ENCODE measurements around the gene EML4. TPM values are rescaled to one million over a fixed set of nuclear protein-coding genes. Genes with fewer than 3 reads are reported as not detected.

Gene EML4
- total and polyA plus RNA-seq, 4 experiments from 2014 or later = 52.8 to 172 (median 140) TPM

DNA sequence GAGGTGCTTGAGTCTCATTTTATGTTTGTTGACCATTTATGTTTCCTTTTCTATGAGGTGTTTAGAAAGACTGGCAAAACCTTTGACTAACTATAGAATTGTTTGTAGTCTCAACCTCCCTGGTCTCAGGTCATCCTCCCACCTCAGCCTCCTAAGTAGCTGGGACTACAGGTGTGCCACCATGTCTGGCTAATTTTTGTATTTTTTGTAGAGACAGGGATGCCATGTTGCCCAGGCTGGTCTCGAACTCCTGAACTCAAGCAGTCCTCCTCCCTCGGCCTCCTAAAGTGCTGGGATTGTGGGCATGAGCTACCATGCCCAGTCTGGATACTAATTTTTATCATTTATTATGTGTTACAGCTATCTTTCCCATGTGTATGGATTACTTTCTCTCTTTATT is 67.8 kb downstream of the EML4 start:
- H3K4me3 ChIP-seq (ENCODE audit: low read length in 2 of 2) = no peak overlapping the region
- H3K9me3 ChIP-seq (ENCODE audit: control insufficient read depth in 1 of 2, low read length in 2 of 2) = no peaks in the 10 kb centered on the region
- peak overlapping the region in 4 of 8 donors; percentile 4 to 72 (median 28) for H3K4me3 Mint-ChIP-seq
- H3K9me3 Mint-ChIP-seq = no peaks in the 10 kb centered on the region
- H3K27ac ChIP-seq (ENCODE audit: low read depth, low read length) = no peak overlapping the region
- H3K4me1 ChIP-seq (ENCODE audit: insufficient read depth, low read length) = peaks cover 94% of the 10 kb centered on the region
- ChIA-PET CTCF (ENCODE audit: partially characterized antibody) (interaction anchor here (1.2 to 11.9 kb wide), 6 partner anchors 7 to 367 kb away, joined by 3 to 99 read pairs (median 6); no protein-coding TSS in a partner anchor), POLR2A (ENCODE audit: partially characterized antibody) (no interaction called here)
- intact Hi-C loops (cut with micrococcal nuclease) = loop anchor here (5.0 kb wide), 1 partner anchor 40 kb away; no protein-coding TSS in a partner anchor
- H3K36me3 Mint-ChIP-seq = peaks cover 7 to 26% of the 10 kb centered on the region in 2 donors
- H3K36me3 ChIP-seq (ENCODE audit: insufficient read depth, low read length) = no peaks in the 10 kb centered on the region
- H3K27ac Mint-ChIP-seq = peak overlapping the region in 6 of 7 donors; percentile 17 to 82 (median 62)
- peaks cover 58 to 86% (median 75%) of the 10 kb centered on the region in 4 donors for H3K4me1 Mint-ChIP-seq
- DNase-seq = no peak
- H3K27me3 Mint-ChIP-seq = no peaks in the 10 kb centered on the region
- no peaks in the 10 kb centered on the region for H3K27me3 ChIP-seq (ENCODE audit: insufficient read depth, low read length)

DNA sequence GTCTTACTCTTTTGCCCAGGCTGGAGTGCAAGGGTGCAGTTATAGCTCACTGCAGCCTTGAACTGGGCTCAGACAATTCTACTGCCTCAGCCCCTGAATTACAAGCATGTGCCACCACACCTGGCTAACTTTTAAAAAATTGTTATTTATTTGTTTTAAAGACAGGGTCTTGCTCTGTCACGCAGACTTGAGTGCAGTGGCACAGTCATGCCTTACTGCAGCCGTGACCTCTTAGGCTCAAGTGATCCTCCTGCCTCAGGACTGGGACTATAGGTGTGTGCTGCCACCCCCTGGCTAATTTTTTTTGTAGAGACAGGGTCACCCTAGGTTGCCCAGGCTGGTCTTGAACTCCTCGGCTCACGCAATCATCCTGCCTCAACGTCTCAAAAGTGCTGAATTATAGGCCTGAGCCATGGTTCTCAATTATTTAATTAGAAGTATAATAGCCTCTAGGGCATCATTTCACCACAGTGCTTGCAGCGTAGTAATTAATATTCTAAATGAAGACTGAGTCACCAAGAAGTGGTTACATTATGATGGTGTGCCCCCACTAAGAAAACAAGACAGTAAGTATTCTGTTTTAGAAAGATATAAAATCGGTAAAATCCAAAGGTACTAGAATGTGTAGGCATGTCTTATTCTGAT is 69.6 kb downstream of the EML4 start:
- DNase-seq = peak; percentile 40 to 51 (median 48)
- Mint-ChIP-seq H3K27me3 (no peaks in the 10 kb centered on the region), H3K4me1 (peaks cover 64 to 92% (median 81%) of the 10 kb centered on the region in 4 donors), H3K4me3 (peak overlapping the region in 5 of 8 donors; percentile 20 to 51 (median 39)), H3K36me3 (peaks cover 7 to 22% of the 10 kb centered on the region in 2 donors), H3K27ac (peak overlapping the region in 6 of 7 donors; percentile 43 to 80 (median 64)), H3K9me3 (no peaks in the 10 kb centered on the region)
- ChIA-PET POLR2A (ENCODE audit: partially characterized antibody) (interaction anchor here (1.8 kb wide), 1 partner anchor 133 kb away, joined by 5 read pairs; no protein-coding TSS in a partner anchor), CTCF (ENCODE audit: partially characterized antibody) (interaction anchor here (0.7 to 11.9 kb wide), 19 partner anchors 9 to 388 kb away, joined by 3 to 99 read pairs (median 3); no protein-coding TSS in a partner anchor)
- Histone ChIP-seq H3K4me1 (ENCODE audit: insufficient read depth, low read length) (peaks cover 99% of the 10 kb centered on the region), H3K27me3 (ENCODE audit: insufficient read depth, low read length) (no peaks in the 10 kb centered on the region), H3K36me3 (ENCODE audit: insufficient read depth, low read length) (no peaks in the 10 kb centered on the region), H3K9me3 (ENCODE audit: control insufficient read depth in 1 of 2, low read length in 2 of 2) (no peaks in the 10 kb centered on the region), H3K27ac (ENCODE audit: low read depth, low read length) (no peak overlapping the region), H3K4me3 (ENCODE audit: low read length in 2 of 2) (no peak overlapping the region)
- intact Hi-C loops (cut with micrococcal nuclease) = loop anchor here (1.0 to 5.0 kb wide), 3 partner anchors 41 to 370 kb away; no protein-coding TSS in a partner anchor

DNA sequence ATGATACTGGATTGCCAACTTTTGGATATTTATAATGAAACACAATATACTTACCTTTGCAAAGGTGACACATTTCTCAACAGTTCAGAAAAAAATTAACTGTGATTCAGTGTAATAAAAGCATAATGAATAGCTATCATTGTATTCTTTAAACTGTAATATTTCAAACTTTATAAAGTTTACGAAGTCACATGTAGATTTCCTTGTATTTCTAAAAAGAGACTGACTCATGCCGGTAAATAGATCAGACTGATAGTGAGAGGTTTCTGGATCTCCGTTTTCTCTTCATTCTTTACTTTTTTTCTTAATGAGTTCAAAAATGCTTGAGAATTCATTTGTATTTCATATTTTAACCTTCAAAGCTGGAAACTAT is 70.1 kb downstream of the EML4 start:
- Mint-ChIP-seq H3K27ac (peak overlapping the region in 6 of 7 donors; percentile 4 to 89 (median 70)), H3K9me3 (no peaks in the 10 kb centered on the region), H3K36me3 (peaks cover 4 to 19% of the 10 kb centered on the region in 2 donors), H3K4me3 (peak overlapping the region in 5 of 8 donors; percentile 20 to 68 (median 45)), H3K27me3 (no peaks in the 10 kb centered on the region), H3K4me1 (peaks cover 62 to 91% (median 79%) of the 10 kb centered on the region in 4 donors)
- no peak overlapping the region for H3K27ac ChIP-seq (ENCODE audit: low read depth, low read length)
- intact Hi-C loops (cut with micrococcal nuclease) = loop anchor here (2.0 to 5.0 kb wide), 2 partner anchors 42 to 370 kb away; no protein-coding TSS in a partner anchor
- no peak for DNase-seq
- ChIA-PET CTCF (ENCODE audit: partially characterized antibody) (interaction anchor here (0.7 to 11.9 kb wide), 12 partner anchors 9 to 388 kb away, joined by 3 to 99 read pairs (median 4); no protein-coding TSS in a partner anchor), POLR2A (ENCODE audit: partially characterized antibody) (interaction anchor here (1.8 kb wide), 1 partner anchor 134 kb away, joined by 5 read pairs; no protein-coding TSS in a partner anchor)
- peaks cover 97% of the 10 kb centered on the region for H3K4me1 ChIP-seq (ENCODE audit: insufficient read depth, low read length)
- H3K9me3 ChIP-seq (ENCODE audit: control insufficient read depth in 1 of 2, low read length in 2 of 2) = no peaks in the 10 kb centered on the region
- H3K27me3 ChIP-seq (ENCODE audit: insufficient read depth, low read length) = no peaks in the 10 kb centered on the region
- no peak overlapping the region for H3K4me3 ChIP-seq (ENCODE audit: low read length in 2 of 2)
- H3K36me3 ChIP-seq (ENCODE audit: insufficient read depth, low read length) = no peaks in the 10 kb centered on the region

DNA sequence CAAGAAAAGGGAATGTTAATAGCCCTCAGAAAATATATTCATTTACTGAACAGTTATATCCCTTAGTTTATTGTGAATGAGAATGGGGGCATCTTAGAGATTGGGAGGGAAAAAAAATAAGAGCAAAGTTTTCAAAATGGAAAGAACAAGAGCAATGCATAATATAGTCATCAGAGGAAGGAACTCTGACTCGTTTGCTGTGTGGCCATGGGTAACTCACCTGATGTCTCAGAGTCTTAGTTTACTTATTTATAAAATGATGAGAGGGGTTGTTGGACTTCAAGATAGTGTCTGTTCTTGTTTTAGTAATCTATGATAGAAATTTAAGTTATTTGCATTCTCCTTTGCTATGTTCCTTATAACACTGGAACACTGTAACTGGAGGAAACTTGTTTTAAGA is 70.7 kb downstream of the EML4 start:
- Histone ChIP-seq H3K9me3 (ENCODE audit: control insufficient read depth in 1 of 2, low read length in 2 of 2) (no peaks in the 10 kb centered on the region), H3K27me3 (ENCODE audit: insufficient read depth, low read length) (no peaks in the 10 kb centered on the region), H3K4me1 (ENCODE audit: insufficient read depth, low read length) (peaks cover 96% of the 10 kb centered on the region), H3K4me3 (ENCODE audit: low read length in 2 of 2) (no peak overlapping the region), H3K36me3 (ENCODE audit: insufficient read depth, low read length) (no peaks in the 10 kb centered on the region), H3K27ac (ENCODE audit: low read depth, low read length) (no peak overlapping the region)
- peak overlapping the region in 5 of 7 donors; percentile 9 to 89 (median 74) for H3K27ac Mint-ChIP-seq
- peak overlapping the region in 3 of 8 donors; percentile 45 to 68 (median 56) for H3K4me3 Mint-ChIP-seq
- H3K27me3 Mint-ChIP-seq = no peaks in the 10 kb centered on the region
- H3K9me3 Mint-ChIP-seq = no peaks in the 10 kb centered on the region
- H3K4me1 Mint-ChIP-seq = peaks cover 67 to 95% (median 80%) of the 10 kb centered on the region in 4 donors
- ChIA-PET CTCF (ENCODE audit: partially characterized antibody) (interaction anchor here (0.7 to 11.9 kb wide), 11 partner anchors 8 to 389 kb away, joined by 3 to 99 read pairs (median 3); no protein-coding TSS in a partner anchor), POLR2A (ENCODE audit: partially characterized antibody) (interaction anchor here (1.0 to 1.8 kb wide), 2 partner anchors 13 to 134 kb away, joined by 3 to 5 read pairs; no protein-coding TSS in a partner anchor)
- no peak for DNase-seq
- intact Hi-C loops (cut with micrococcal nuclease) = loop anchor here (2.0 to 5.0 kb wide), 3 partner anchors 33 to 371 kb away; no protein-coding TSS in a partner anchor
- peaks cover 6 to 24% of the 10 kb centered on the region in 2 donors for H3K36me3 Mint-ChIP-seq

DNA sequence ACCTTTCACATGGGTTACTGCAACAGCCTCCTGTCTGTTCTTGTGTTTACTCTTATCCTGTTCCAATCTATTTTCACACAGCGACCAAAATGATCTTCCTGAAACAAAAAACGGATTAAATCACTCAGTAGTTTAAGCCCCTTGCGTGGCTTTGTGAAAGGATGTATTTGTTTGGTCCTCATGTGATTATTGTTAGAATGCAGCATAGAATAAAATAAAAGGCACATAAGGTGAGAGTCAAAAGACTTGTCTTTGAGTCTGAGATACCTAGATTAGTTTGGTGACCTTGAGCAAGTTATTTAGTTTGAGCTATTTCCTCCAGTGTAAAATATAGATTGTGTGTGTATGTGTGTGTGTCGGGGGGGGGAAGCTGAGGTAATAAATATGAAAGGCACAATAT is 72.4 kb downstream of the EML4 start:
- ChIA-PET POLR2A (ENCODE audit: partially characterized antibody) (interaction anchor here (0.7 to 1.4 kb wide), 3 partner anchors 9 to 87 kb away, joined by 3 to 4 read pairs (median 4); no protein-coding TSS in a partner anchor), CTCF (ENCODE audit: partially characterized antibody) (interaction anchor here (0.9 to 11.9 kb wide), 11 partner anchors 11 to 154 kb away, joined by 3 to 99 read pairs (median 4); no protein-coding TSS in a partner anchor)
- no peak overlapping the region for H3K4me3 ChIP-seq (ENCODE audit: low read length in 2 of 2)
- intact Hi-C loops (cut with micrococcal nuclease) = loop anchor here (5.0 kb wide), 1 partner anchor 34 kb away; no protein-coding TSS in a partner anchor
- H3K36me3 Mint-ChIP-seq = peaks cover 13 to 27% of the 10 kb centered on the region in 2 donors
- no peak overlapping the region for H3K27ac ChIP-seq (ENCODE audit: low read depth, low read length)
- peaks cover 79% of the 10 kb centered on the region for H3K4me1 ChIP-seq (ENCODE audit: insufficient read depth, low read length)
- no peaks in the 10 kb centered on the region for H3K27me3 ChIP-seq (ENCODE audit: insufficient read depth, low read length)
- no peak for DNase-seq
- H3K9me3 Mint-ChIP-seq = no peaks in the 10 kb centered on the region
- H3K4me1 Mint-ChIP-seq = peaks cover 60 to 89% (median 73%) of the 10 kb centered on the region in 4 donors
- H3K9me3 ChIP-seq (ENCODE audit: control insufficient read depth in 1 of 2, low read length in 2 of 2) = no peaks in the 10 kb centered on the region
- peak overlapping the region; percentile 36 to 89 (median 58) for H3K27ac Mint-ChIP-seq
- H3K36me3 ChIP-seq (ENCODE audit: insufficient read depth, low read length) = peaks cover 6% of the 10 kb centered on the region
- peak overlapping the region in 2 of 8 donors; percentile 8 to 60 for H3K4me3 Mint-ChIP-seq
- no peaks in the 10 kb centered on the region for H3K27me3 Mint-ChIP-seq

DNA sequence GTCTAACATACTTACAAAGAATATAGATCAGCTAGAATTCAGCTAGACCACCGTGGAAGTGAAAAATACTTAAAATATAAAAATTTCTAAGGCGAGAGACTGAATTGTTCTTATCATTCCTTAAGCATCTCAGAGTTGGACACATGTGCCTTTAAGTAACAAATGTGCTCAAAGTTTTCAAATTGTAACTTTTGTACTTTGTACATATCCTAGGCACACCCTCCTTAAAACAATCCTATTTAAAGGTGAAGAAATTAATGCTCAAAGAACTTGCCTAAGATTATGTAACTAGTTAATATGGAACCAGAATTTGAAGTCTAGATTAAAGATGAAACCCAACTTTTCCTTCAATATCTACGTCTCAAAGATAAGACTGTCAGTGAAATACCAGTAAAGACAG is 74.1 kb downstream of the EML4 start:
- Histone ChIP-seq H3K36me3 (ENCODE audit: insufficient read depth, low read length) (peaks cover 14% of the 10 kb centered on the region), H3K9me3 (ENCODE audit: control insufficient read depth in 1 of 2, low read length in 2 of 2) (no peaks in the 10 kb centered on the region), H3K27ac (ENCODE audit: low read depth, low read length) (no peak overlapping the region), H3K27me3 (ENCODE audit: insufficient read depth, low read length) (no peaks in the 10 kb centered on the region), H3K4me3 (ENCODE audit: low read length in 2 of 2) (no peak overlapping the region), H3K4me1 (ENCODE audit: insufficient read depth, low read length) (peaks cover 61% of the 10 kb centered on the region)
- peak overlapping the region in 4 of 8 donors; percentile 6 to 30 (median 24) for H3K4me3 Mint-ChIP-seq
- H3K4me1 Mint-ChIP-seq = peaks cover 54 to 77% (median 66%) of the 10 kb centered on the region in 4 donors
- H3K9me3 Mint-ChIP-seq = no peaks in the 10 kb centered on the region
- no peak for DNase-seq
- H3K27ac Mint-ChIP-seq = peak overlapping the region in 3 of 7 donors; percentile 6 to 86 (median 53)
- CTCF ChIA-PET (ENCODE audit: partially characterized antibody) = interaction anchor here (1.4 to 11.9 kb wide), 5 partner anchors 13 to 156 kb away, joined by 5 to 99 read pairs (median 10); no protein-coding TSS in a partner anchor
- H3K27me3 Mint-ChIP-seq = no peaks in the 10 kb centered on the region
- POLR2A ChIA-PET (ENCODE audit: partially characterized antibody) = interaction anchor here (1.0 to 2.2 kb wide), 4 partner anchors 9 to 70 kb away, joined by 3 to 6 read pairs (median 4); no protein-coding TSS in a partner anchor
- intact Hi-C loops (cut with micrococcal nuclease) = loop anchor here (5.0 kb wide), 1 partner anchor 36 kb away; no protein-coding TSS in a partner anchor
- H3K36me3 Mint-ChIP-seq = peaks cover 21 to 30% of the 10 kb centered on the region in 2 donors
